A549 (cell line): Measurements from ENCODE around the gene BLTP3A. TPM values are rescaled to one million over a fixed set of nuclear protein-coding genes. Genes with fewer than 3 reads are reported as not detected.
"Not testable (repeated sequence)": the region's sequence is repeated elsewhere in the genome, so short reads cannot be mapped to it uniquely, and the experiment has no call there.

Experiments used
- ATAC-seq, 2 experiments: fragments of 200-7000 bp in 1 of 2; fragments of >200 bp in 1 of 2; cut with Nextera tagmentation in 1 of 2; cut with Tn5 transposase in 1 of 2; 3 replicates each; pipeline versions ENCODE4 v1.8.0 to v1.9.1; 2018 to 2020; ENCODE audit warnings: mild to moderate bottlenecking in 1 of 2, moderate library complexity in 1 of 2
- CTCF ChIA-PET: fragments of 300-600 bp; sonication (Branson Sonifier 250); formaldehyde crosslinking; extraction: SDS; loops from one replicate; lab custom pipeline; 2021; ENCODE audit warnings: antibody characterized with exemption, inconsistent platforms; lab: Yijun Ruan, JAX
- POLR2A ChIA-PET: fragments of 350-600 bp; formaldehyde crosslinking; extraction: SDS; loops from one replicate; lab custom pipeline; 2021; ENCODE audit warnings: antibody characterized with exemption, inconsistent platforms; lab: Yijun Ruan, JAX
- DNase-seq, 2 experiments: peaks; one replicate each; pipeline versions ENCODE4 v3.0.0 to v3.0.0-alpha.2; 2011 to 2016; ENCODE audit warnings: low read depth in 1 of 2, low spot score in 1 of 2
- FAIRE-seq: peaks from 2 replicates; lab custom pipeline; 2011; peaks lifted over from hg19 to GRCh38; lab: Jason Lieb, UNC
- H3K27ac ChIP-seq, 2 experiments: fragments of >200 bp; sonication (Bioruptor Twin); formaldehyde crosslinking; 3 replicates each; pipeline ENCODE4 v1.5.1; 2016 to 2017
- H3K4me1 ChIP-seq: fragments of >200 bp; sonication (Bioruptor Twin); formaldehyde crosslinking; 3 replicates; pipeline ENCODE4 v1.6.1; 2016
- H3K4me2 ChIP-seq: fragments of >200 bp; sonication (Bioruptor Twin); formaldehyde crosslinking; 3 replicates; pipeline ENCODE4 v1.6.1; 2016
- H3K4me3 ChIP-seq: fragments of >200 bp; sonication (Bioruptor Twin); formaldehyde crosslinking; 3 replicates; pipeline ENCODE4 v1.5.1; 2016
- H3K9me3 ChIP-seq: fragments of >200 bp; sonication (Bioruptor Twin); formaldehyde crosslinking; 3 replicates; pipeline ENCODE4 v1.6.1; 2016
- ATOH8 ChIP-seq: fragments of 250-450 bp; sonication (Bioruptor Pico); IDR thresholded peaks from 2 replicates; pipeline ENCODE4 v1.5.0; 2020; ENCODE audit warnings: low read depth, mild to moderate bottlenecking, moderate library complexity
- CBX8 ChIP-seq: fragments of 200-600 bp; sonication (generic); IDR thresholded peaks from 2 replicates; pipeline ENCODE4 v1.6.1; 2016
- CHD4 ChIP-seq: fragments of 200-600 bp; sonication (generic); IDR thresholded peaks from 2 replicates; pipeline ENCODE4 v1.6.1; 2016; ENCODE audit warnings: antibody characterized with exemption, mild to moderate bottlenecking, borderline replicate concordance
- EHMT2 ChIP-seq: fragments of 200-600 bp; sonication (generic); IDR thresholded peaks from 2 replicates; pipeline ENCODE4 v1.6.1; 2016; ENCODE audit warnings: antibody characterized with exemption, low read depth, mild to moderate bottlenecking, moderate library complexity
- ESRRA ChIP-seq: fragments of 150-350 bp; IDR thresholded peaks from 2 replicates; pipeline ENCODE4 v1.6.1; 2014; ENCODE audit warnings: mild to moderate bottlenecking, low read length, borderline replicate concordance
- FOSB ChIP-seq: fragments of 250-450 bp; sonication (Bioruptor Pico); IDR thresholded peaks from 2 replicates; pipeline ENCODE4 v1.5.0; 2020; ENCODE audit warnings: mild to moderate bottlenecking, moderate library complexity
- HDAC2 ChIP-seq: fragments of 200-600 bp; sonication (generic); IDR thresholded peaks from 2 replicates; pipeline ENCODE4 v1.6.1; 2016
- HEYL ChIP-seq: fragments of 250-450 bp; sonication (Bioruptor Pico); IDR thresholded peaks from 2 replicates; pipeline ENCODE4 v1.8.0; 2021; ENCODE audit warnings: mild to moderate bottlenecking, moderate library complexity
- HOXB13 ChIP-seq: fragments of 250-450 bp; sonication (Bioruptor Pico); IDR thresholded peaks from 2 replicates; pipeline ENCODE4 v1.5.0; 2020; ENCODE audit warnings: low read depth, mild to moderate bottlenecking, moderate library complexity
- HOXB5 ChIP-seq: fragments of 250-450 bp; sonication (Bioruptor Pico); IDR thresholded peaks from 2 replicates; pipeline ENCODE4 v1.5.0; 2020; ENCODE audit warnings: mild to moderate bottlenecking, moderate library complexity
- JUNB ChIP-seq: fragments of >200 bp; sonication (Bioruptor Twin); formaldehyde crosslinking; IDR thresholded peaks from 2 replicates; pipeline ENCODE4 v1.6.1; 2016
- KDM1A ChIP-seq: fragments of 200-600 bp; sonication (generic); IDR thresholded peaks from 2 replicates; pipeline ENCODE4 v1.6.1; 2016; ENCODE audit warnings: low read depth, mild to moderate bottlenecking
- KDM5A ChIP-seq: fragments of 200-600 bp; sonication (generic); IDR thresholded peaks from 2 replicates; pipeline ENCODE4 v1.6.1; 2016; ENCODE audit warnings: antibody characterized with exemption, mild to moderate bottlenecking
- MAX ChIP-seq: IDR thresholded peaks from 2 replicates; pipeline ENCODE4 v1.6.1; 2012
- NFE2L2 ChIP-seq: fragments of 150-350 bp; conservative IDR thresholded peaks from 2 replicates; pipeline ENCODE4 v1.6.1; 2014; ENCODE audit warnings: low read length
- PBX3 ChIP-seq: IDR thresholded peaks from 2 replicates; pipeline ENCODE4 v1.6.1; 2012
- PHF8 ChIP-seq: fragments of 200-600 bp; sonication (generic); IDR thresholded peaks from 2 replicates; pipeline ENCODE4 v1.6.1; 2016; ENCODE audit warnings: low read depth, mild to moderate bottlenecking, antibody characterized with exemption, moderate library complexity, borderline replicate concordance
- POLR2A ChIP-seq: IDR thresholded peaks from 2 replicates; pipeline ENCODE4 v1.6.1; 2012; ENCODE audit warnings: mild to moderate bottlenecking, low read length
- RNF2 ChIP-seq: fragments of 200-600 bp; sonication (generic); IDR thresholded peaks from 2 replicates; pipeline ENCODE4 v1.6.1; 2016; ENCODE audit warnings: low read depth, mild to moderate bottlenecking, antibody characterized with exemption, moderate library complexity, borderline replicate concordance
- SREBF2 ChIP-seq: fragments of 450-650 bp; IDR thresholded peaks from 2 replicates; pipeline ENCODE4 v1.6.1; 2014; ENCODE audit warnings: mild to moderate bottlenecking, moderate library complexity
- TFCP2L1 ChIP-seq: fragments of 250-450 bp; sonication (Bioruptor Pico); IDR thresholded peaks from 2 replicates; pipeline ENCODE4 v1.5.0; 2021; ENCODE audit warnings: mild to moderate bottlenecking
- USF2 ChIP-seq: fragments of 450-650 bp; IDR thresholded peaks from 2 replicates; pipeline ENCODE4 v1.6.1; 2014; ENCODE audit warnings: antibody characterized with exemption
- ZC3H11A ChIP-seq: fragments of 450-650 bp; IDR thresholded peaks from 2 replicates; pipeline ENCODE4 v1.6.1; 2014; ENCODE audit warnings: antibody characterized with exemption, mild to moderate bottlenecking
- ZNF302 ChIP-seq: fragments of 250-450 bp; sonication (Bioruptor Pico); IDR thresholded peaks from 2 replicates; pipeline ENCODE4 v1.9.0; 2021; ENCODE audit warnings: inconsistent platforms, mild to moderate bottlenecking, moderate library complexity
- ZSCAN20 ChIP-seq: fragments of 250-450 bp; sonication (Bioruptor Pico); IDR thresholded peaks from 2 replicates; pipeline ENCODE4 v1.8.0; 2022; ENCODE audit warnings: mild to moderate bottlenecking, moderate library complexity
- WGBS: methylation state at CpG from one replicate; pipeline ENCODE4 v1.1.6; 2017; ENCODE audit errors: missing lambda C conversion rate; 5-methylcytosine and 5-hydroxymethylcytosine counted together
- polyA plus RNA-seq, 4 experiments: library from polyadenylated mRNA; depleted of rRNA in 3 of 4; stranded (reverse); fragments of >200 nt; fragmentation: RNase III in 1 of 4; extraction: RNeasy Plus Mini Kit Qiagen cat#74134 plus additional on column Dnase treatment in 1 of 4; gene quantifications; 2 replicates in 3 of 4; 3 replicates in 1 of 4; pipeline ENCODE4 v1.2.3, GENCODE V29; 2011 to 2017

BLTP3A gene
- polyA plus RNA-seq, 2 of the 4 experiments (the other 2 are of a cell fraction), result 4.2 to 15.0 TPM

- H3K4me1 ChIP-seq, POLR2A ChIA-PET, H3K9me3 ChIP-seq, H3K4me3 ChIP-seq, ATAC-seq, H3K27ac ChIP-seq, H3K4me2 ChIP-seq, DNase-seq, CTCF ChIA-PET, FAIRE-seq: not testable (repeated sequence)
- WGBS, result 97% methylated on average over 3 of the region's 4 CpGs
Measured at GRCh38 chr6:34818872-34819570, 27.1 kb downstream of the BLTP3A start.

GRCh38 chr6:34819571-34820480 is 27.9 kb downstream of the BLTP3A start:
- CTCF ChIA-PET, result interaction anchor here (1.4 kb wide), 1 partner anchor 9 kb away, joined by 4 read pairs; no protein-coding TSS in a partner anchor
- no peak for ATAC-seq

GRCh38 chr6:34829137-34829536 is 37.3 kb downstream of the BLTP3A start:
- no peak for DNase-seq
- H3K4me2 ChIP-seq, result no peak overlapping the region

More at GRCh38 chr6:34819571-34820480, 27.9 kb downstream of the BLTP3A start:
- POLR2A ChIA-PET, result no interaction called here
- no peaks in the 10 kb centered on the region for H3K9me3 ChIP-seq
- H3K4me1 ChIP-seq, result peaks cover 7% of the 10 kb centered on the region; the same call in 1 of the 3 replicates
- no peak for FAIRE-seq
- H3K4me3 ChIP-seq, result no peak overlapping the region
- H3K27ac ChIP-seq, result no peak overlapping the region
- WGBS, result 86% methylated on average over 3 of the region's 3 CpGs
- no peak for DNase-seq
- H3K4me2 ChIP-seq, result no peak overlapping the region
- no peak for TF ChIP-seq KDM5A
- TF ChIP-seq HDAC2, result no peak
- no peak for TF ChIP-seq ZSCAN20 (CRISPR knock-in tag)
- TF ChIP-seq MAX, result no peak

GRCh38 chr6:34832942-34833341 is 41.1 kb downstream of the BLTP3A start:
- CTCF ChIA-PET, result no interaction called here

More at GRCh38 chr6:34829137-34829536, 37.3 kb downstream of the BLTP3A start:
- 91% methylated on average over 2 of the region's 2 CpGs for WGBS
- H3K4me3 ChIP-seq, result no peak overlapping the region
- ATAC-seq, result no peak
- H3K27ac ChIP-seq, result no peak overlapping the region
- no peak for FAIRE-seq
- no peaks in the 10 kb centered on the region for H3K9me3 ChIP-seq
- CTCF ChIA-PET, result interaction anchor here (0.9 kb wide), 1 partner anchor 9 kb away, joined by 4 read pairs; no protein-coding TSS in a partner anchor
- POLR2A ChIA-PET, result interaction anchor here (0.7 kb wide), 1 partner anchor 38 kb away, joined by 3 read pairs; no protein-coding TSS in a partner anchor
- no peak for TF ChIP-seq KDM1A
- no peak for TF ChIP-seq HEYL (CRISPR knock-in tag)
- no peak for TF ChIP-seq ZNF302
- TF ChIP-seq ZSCAN20 (CRISPR knock-in tag), result no peak
- no peak for TF ChIP-seq RNF2
- no peak for TF ChIP-seq MAX
- TF ChIP-seq JUNB, result no peak
- TF ChIP-seq HOXB13 (CRISPR knock-in tag), result no peak
- no peaks in the 10 kb centered on the region for H3K4me1 ChIP-seq

More at GRCh38 chr6:34832942-34833341, 41.1 kb downstream of the BLTP3A start:
- H3K4me2 ChIP-seq, result no peak overlapping the region
- DNase-seq (no peak), ATAC-seq (no peak), FAIRE-seq (no peak)
- no peak overlapping the region for H3K4me3 ChIP-seq
- H3K4me1 ChIP-seq, result no peaks in the 10 kb centered on the region
- POLR2A ChIA-PET, result no interaction called here
- no peak overlapping the region for H3K27ac ChIP-seq
- 94% methylated on average over 1 of the region's 1 CpG for WGBS
- TF ChIP-seq EHMT2 (no peak), PBX3 (no peak), ESRRA (no peak), JUNB (no peak), HOXB5 (CRISPR knock-in tag) (no peak), ZC3H11A (no peak), ATOH8 (CRISPR knock-in tag) (no peak), POLR2A (no peak), SREBF2 (no peak), TFCP2L1 (CRISPR knock-in tag) (no peak), CBX8 (no peak), USF2 (no peak), FOSB (CRISPR knock-in tag) (no peak), NFE2L2 (no peak), CHD4 (no peak), PHF8 (no peak)
- H3K9me3 ChIP-seq, result no peaks in the 10 kb centered on the region
